Uterus (tissue), 4 donors: Measurements from ENCODE around the gene SAMD4A. TPM values are rescaled to one million over a fixed set of nuclear protein-coding genes. Genes with fewer than 3 reads are reported as not detected.

ENCODE experiments used
- DNase-seq, 2 donors: peaks; one replicate each; pipeline ENCODE4 v3.0.0-alpha.2; 2019 to 2020
- H3K27ac ChIP-seq, 2 donors: fragments of 200-600 bp; sonication (generic); 1 replicate in 1 of 2; 2 replicates in 1 of 2; pipeline ENCODE4 v1.5.1; 2016 to 2018
- H3K27me3 ChIP-seq, 2 donors: fragments of 200-600 bp; sonication (generic); one replicate each; pipeline ENCODE4 v1.5.1; 2018 to 2019; ENCODE audit warnings: control low read depth in 1 of 2
- H3K36me3 ChIP-seq, 2 donors: fragments of 200-600 bp; sonication (generic); one replicate each; pipeline ENCODE4 v1.5.1; 2019; ENCODE audit warnings: control low read depth in 1 of 2
- H3K4me1 ChIP-seq, 2 donors: fragments of 200-600 bp; sonication (generic); one replicate each; pipeline ENCODE4 v1.5.1; 2018 to 2019; ENCODE audit warnings: control low read depth in 1 of 2
- H3K4me3 ChIP-seq, 2 donors: fragments of 200-600 bp; sonication (generic); 1 replicate in 1 of 2; 2 replicates in 1 of 2; pipeline ENCODE4 v1.5.1; 2018 to 2019; ENCODE audit warnings: mild to moderate bottlenecking in 1 of 2
- H3K9me3 ChIP-seq, 2 donors: fragments of 200-600 bp; sonication (generic); one replicate each; pipeline ENCODE4 v1.5.1; 2019; ENCODE audit warnings: control low read depth in 1 of 2
- CTCF ChIP-seq, 4 experiments: fragments of 200-600 bp in 2 of 4; fragments of 450-650 bp in 2 of 4; sonication (generic) in 2 of 4; IDR thresholded peaks; one replicate each; pipeline ENCODE4 v1.5.1; 2016 to 2019; ENCODE audit warnings: antibody characterized with exemption in 4 of 4, mild to moderate bottlenecking in 2 of 4, moderate library complexity in 1 of 4
- POLR2A ChIP-seq, 2 donors: fragments of 450-650 bp; IDR thresholded peaks; one replicate each; pipeline ENCODE4 v1.6.1; 2016; ENCODE audit warnings: antibody characterized with exemption in 2 of 2, mild to moderate bottlenecking in 1 of 2, moderate library complexity in 1 of 2
- intact Hi-C: fragments of 100-400 bp; cut with DNase I; formaldehyde crosslinking; loops from one replicate; pipeline ENCODE4 v1.15.1; 2023; ENCODE audit warnings: low total_unique reads
- total RNA-seq, 4 donors: library from RNA; depleted of rRNA in 3 of 4; stranded (reverse); fragments of >200 nt in 3 of 4; gene quantifications; one replicate each; pipeline versions ENCODE4 v1.1.0 to v1.2.4, GENCODE V29; 2014 to 2023
- donor health status: DM: yes; HTN: yes; CAD: no.

Gene SAMD4A
- total RNA-seq, 4 donors from 2014 or later, result 46.9 to 67.8 (median 55.0) TPM

- DNase-seq, result no peak
- no peak overlapping the region for H3K4me3 ChIP-seq
- intact Hi-C loops, result no loop called here
Observed at GRCh38 chr14:54823757-54824549, 257.0 kb downstream of the SAMD4A start.

GRCh38 chr14:54828037-54828436, 261.1 kb downstream of the SAMD4A start:
- peaks cover 0 to 2% of the 10 kb centered on the region in 2 donors for H3K9me3 ChIP-seq
- DNase-seq, result no peak
- no peak overlapping the region for H3K4me3 ChIP-seq
- H3K4me1 ChIP-seq, result no peaks in the 10 kb centered on the region
- intact Hi-C loops, result no loop called here
- TF ChIP-seq CTCF (IDR thresholded peaks at IDR 0.05) (no peak), POLR2A (IDR thresholded peaks at IDR 0.05) (no peak)
- no peak overlapping the region for H3K27ac ChIP-seq
- H3K27me3 ChIP-seq, result no peaks in the 10 kb centered on the region
- no peaks in the 10 kb centered on the region for H3K36me3 ChIP-seq

More at GRCh38 chr14:54823757-54824549, 257.0 kb downstream of the SAMD4A start:
- H3K27me3 ChIP-seq, result no peaks in the 10 kb centered on the region
- H3K27ac ChIP-seq, result no peak overlapping the region
- H3K9me3 ChIP-seq, result peaks cover 0 to 6% of the 10 kb centered on the region in 2 donors
- no peaks in the 10 kb centered on the region for H3K36me3 ChIP-seq
- no peaks in the 10 kb centered on the region for H3K4me1 ChIP-seq
- TF ChIP-seq POLR2A (IDR thresholded peaks at IDR 0.05), result no peak
- no peak for TF ChIP-seq CTCF (IDR thresholded peaks at IDR 0.05)

- H3K4me1 ChIP-seq, result no peaks in the 10 kb centered on the region
- DNase-seq, result no peak
- H3K9me3 ChIP-seq, result no peaks in the 10 kb centered on the region
- no peaks in the 10 kb centered on the region for H3K27me3 ChIP-seq
- H3K27ac ChIP-seq, result no peak overlapping the region
- intact Hi-C loops, result no loop called here
- H3K36me3 ChIP-seq, result no peaks in the 10 kb centered on the region
- H3K4me3 ChIP-seq, result no peak overlapping the region
- TF ChIP-seq POLR2A (IDR thresholded peaks at IDR 0.05) (no peak), CTCF (IDR thresholded peaks at IDR 0.05) (no peak)
Observed at GRCh38 chr14:54829486-54830224, 262.7 kb downstream of the SAMD4A start.

DNA sequence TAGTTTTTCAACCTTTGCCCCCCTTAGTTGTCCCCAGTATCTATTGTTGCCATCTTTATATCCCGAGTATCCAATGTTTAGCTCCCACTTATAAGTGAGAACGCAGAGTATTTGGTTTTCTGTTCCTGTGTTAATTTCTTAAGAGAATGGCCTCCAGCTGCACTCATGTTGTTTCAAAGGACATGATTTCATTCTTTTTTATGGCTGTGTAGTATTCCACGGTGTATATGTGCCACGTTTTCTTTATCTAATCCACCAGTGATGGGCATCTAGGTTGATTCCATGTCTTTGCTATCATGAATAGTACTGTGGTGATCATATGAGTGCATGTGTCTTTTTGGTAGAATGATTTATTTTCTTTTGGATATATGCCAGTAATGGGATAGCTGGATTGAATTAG, 263.7 kb downstream of the SAMD4A start:
- DNase-seq, result no peak
- Histone ChIP-seq H3K27me3 (no peaks in the 10 kb centered on the region), H3K4me3 (no peak overlapping the region), H3K27ac (no peak overlapping the region), H3K36me3 (no peaks in the 10 kb centered on the region), H3K4me1 (no peaks in the 10 kb centered on the region), H3K9me3 (no peaks in the 10 kb centered on the region)
- intact Hi-C loops, result no loop called here
- no peak for TF ChIP-seq CTCF (IDR thresholded peaks at IDR 0.05)
- no peak for TF ChIP-seq POLR2A (IDR thresholded peaks at IDR 0.05)

DNA sequence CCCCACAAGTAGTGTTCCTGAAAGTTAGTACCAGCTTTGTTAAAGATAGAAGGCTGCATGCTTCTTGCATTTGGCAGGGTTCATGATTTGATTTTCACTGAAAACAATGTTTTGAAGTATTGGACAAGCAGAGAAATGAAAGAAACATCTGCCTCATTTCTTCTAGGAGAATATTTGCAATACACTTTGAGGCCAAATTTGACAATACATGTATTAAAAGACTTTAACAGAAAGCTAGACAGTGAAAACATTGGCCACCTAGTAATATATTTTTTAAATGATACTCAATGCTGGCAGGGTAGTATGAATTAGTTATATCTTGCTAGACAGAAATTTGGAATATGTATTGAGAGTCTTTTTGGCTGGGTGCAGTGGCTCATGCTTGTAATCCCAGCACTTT, 267.2 kb downstream of the SAMD4A start:
- Histone ChIP-seq H3K27me3 (no peaks in the 10 kb centered on the region), H3K9me3 (no peaks in the 10 kb centered on the region), H3K4me1 (no peaks in the 10 kb centered on the region), H3K27ac (no peak overlapping the region), H3K36me3 (no peaks in the 10 kb centered on the region), H3K4me3 (no peak overlapping the region)
- intact Hi-C loops, result no loop called here
- no peak for DNase-seq
- no peak for TF ChIP-seq CTCF (IDR thresholded peaks at IDR 0.05)
- no peak for TF ChIP-seq POLR2A (IDR thresholded peaks at IDR 0.05)
